T-helper 1 cell (primary cell): ENCODE measurements around the gene ZNF568.

Experiments used
- DNase-seq, 5 donors: peaks; one replicate each; pipeline ENCODE4 v3.0.0-alpha.2; 2012 to 2020
- total RNA-seq, 4 donors: gene quantifications; one replicate each; lab custom pipeline; 2026; lab: John Stamatoyannopoulos, UW

The ZNF568 gene
- total RNA-seq, result 7.1 to 19.3 (median 12.7) reads per million in 4 donors

DNA sequence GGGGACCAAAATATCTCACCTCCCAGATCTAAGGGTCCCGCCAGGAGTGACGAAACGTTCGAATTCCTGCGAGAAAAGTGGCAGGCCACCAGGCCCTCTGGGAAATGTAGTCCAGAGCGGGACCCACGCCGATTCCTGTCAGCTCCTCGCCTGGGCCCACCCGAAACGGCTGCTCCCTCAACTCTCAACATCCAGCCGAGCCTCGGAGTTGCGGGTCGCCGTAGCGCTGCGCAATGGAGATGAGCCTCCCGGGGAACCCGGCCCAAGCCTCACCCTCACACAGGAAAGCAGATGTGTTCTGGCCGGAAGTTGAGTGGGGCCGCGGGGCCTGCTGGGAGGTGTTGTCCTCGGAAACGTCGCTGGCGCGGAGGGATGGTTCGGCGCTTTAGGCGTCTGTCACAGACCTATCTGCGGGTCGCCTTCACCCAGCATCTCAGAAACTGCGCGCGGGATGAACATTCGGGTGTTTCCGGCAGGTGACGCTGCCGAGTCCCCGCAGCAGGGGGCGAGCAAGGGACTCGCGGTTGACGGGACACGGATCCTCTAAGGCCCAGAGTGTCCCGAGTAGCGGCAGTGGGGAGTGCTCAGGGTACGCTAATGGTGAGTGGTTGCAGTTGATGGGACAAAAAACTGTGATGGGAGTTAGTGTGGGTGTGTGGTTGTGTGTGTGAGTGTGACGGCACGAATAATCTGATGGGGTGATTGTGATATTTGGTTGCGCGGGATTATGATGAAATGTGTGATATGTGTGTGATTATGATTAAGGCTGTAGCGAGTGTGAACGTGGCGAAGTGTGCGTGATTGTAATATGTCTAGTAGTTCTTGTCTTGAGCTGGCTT is at the start of gene ZNF568, which contains the start of gene ZNF829:
TSS of gene ZNF568 (plus strand) at position 341 of the 839 bp plus-strand sequence. CDS start 6,439 bp downstream, outside the sequence.
TSS of gene ZNF829 (minus strand) at position 300 of the 839 bp plus-strand sequence. CDS start 1,124 bp downstream, outside the sequence.
- DNase-seq, result peak; percentile 84 to 95 (median 90)

GRCh38 chr19:36876993-36877938 is 38.9 kb upstream of the ZNF568 start:
- no peak for DNase-seq

GRCh38 chr19:36891768-36892357 is 24.3 kb upstream of the ZNF568 start:
- DNase-seq, result no peak

DNA sequence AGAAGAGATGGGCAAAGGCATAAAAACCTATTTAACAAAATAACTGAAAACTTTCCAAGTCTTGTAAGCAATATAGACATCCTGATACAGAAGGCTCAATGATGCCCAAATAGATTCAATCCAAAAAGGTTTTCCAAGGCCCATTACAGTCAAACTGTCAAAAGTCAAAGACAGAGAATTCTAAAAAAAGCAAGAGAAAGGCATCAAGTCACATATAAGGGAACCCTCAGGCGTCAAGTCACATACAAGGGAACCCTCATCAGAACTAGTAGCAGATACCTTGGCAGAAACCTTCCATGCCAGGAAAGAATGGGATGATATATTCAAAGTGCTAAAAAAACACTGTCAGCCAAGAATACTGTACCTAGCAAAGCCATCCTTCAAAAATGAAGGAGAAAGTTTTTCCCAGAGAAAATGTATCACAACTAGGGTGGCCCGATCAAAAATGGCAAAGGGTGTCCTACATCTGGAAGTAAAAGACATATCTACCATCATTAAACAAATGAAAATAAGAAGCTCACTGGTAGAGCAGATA is 21.2 kb upstream of the ZNF568 start:
- DNase-seq, result no peak

DNA sequence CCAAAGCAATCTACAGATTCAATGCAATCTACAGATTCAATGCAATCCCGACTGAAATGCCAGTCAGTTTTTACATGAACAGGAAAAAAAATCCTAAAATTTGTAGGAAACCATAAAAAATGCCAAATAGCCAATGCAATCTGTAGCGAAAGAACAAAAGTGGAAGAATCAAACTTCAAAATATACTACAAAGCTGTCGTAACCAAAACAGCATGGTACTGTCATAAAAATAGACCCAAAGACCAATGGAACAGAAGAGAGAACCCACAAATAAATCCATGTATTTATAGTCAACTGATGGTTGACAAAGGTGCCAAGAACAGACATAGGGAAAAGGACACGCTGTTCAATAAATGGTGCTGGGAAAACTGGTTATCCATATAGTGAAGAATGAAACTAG is 17.7 kb upstream of the ZNF568 start:
- no peak for DNase-seq

DNA sequence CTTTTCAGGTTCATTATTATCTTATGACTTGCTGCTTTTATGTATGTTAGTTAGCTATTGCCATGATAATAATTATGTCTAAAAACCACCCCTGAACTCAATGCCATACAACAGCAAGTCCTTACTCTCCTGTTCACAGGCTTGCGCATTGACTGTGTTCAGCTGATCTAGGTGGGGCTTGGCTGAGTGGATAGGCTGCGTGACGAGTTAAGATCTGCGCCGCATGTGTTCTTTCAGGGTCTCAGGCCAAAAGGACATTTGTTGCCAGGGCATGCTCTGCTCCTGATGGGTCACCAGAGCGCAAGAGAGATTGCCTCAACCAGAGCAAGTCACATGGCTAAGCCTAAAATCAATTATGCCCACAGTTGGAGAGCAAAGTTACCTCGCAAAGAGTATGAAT is 859 bp downstream of the ZNF568 start:
- peak in 1 of 5 donors; percentile 5 for DNase-seq

GRCh38 chr19:36918090-36918489 is 2.0 kb downstream of the ZNF568 start:
- no peak for DNase-seq

DNA sequence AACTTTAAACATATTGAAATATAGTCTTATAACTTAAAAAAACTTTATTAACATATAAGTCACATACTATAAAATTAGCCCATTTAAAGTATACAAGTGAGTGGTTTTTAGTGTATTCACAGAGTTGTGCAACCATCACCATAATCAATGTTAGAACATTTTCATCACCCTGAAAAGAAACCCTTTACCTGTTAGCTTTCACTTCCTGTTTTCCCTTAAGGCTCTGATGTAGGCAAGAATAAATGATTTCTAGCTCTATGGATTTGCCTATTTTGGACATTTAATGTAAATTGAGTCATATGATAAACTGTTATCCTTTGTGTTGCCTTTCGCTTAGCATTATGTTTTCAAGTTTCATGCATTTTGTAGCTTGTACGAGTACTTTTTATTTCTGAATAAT is 15.6 kb downstream of the ZNF568 start:
- no peak for DNase-seq

GRCh38 chr19:36939153-36939552 is 23.0 kb downstream of the ZNF568 start:
- DNase-seq, result no peak

- no peak for DNase-seq
Observed at GRCh38 chr19:36950335-36951119, 34.4 kb downstream of the ZNF568 start.

DNA sequence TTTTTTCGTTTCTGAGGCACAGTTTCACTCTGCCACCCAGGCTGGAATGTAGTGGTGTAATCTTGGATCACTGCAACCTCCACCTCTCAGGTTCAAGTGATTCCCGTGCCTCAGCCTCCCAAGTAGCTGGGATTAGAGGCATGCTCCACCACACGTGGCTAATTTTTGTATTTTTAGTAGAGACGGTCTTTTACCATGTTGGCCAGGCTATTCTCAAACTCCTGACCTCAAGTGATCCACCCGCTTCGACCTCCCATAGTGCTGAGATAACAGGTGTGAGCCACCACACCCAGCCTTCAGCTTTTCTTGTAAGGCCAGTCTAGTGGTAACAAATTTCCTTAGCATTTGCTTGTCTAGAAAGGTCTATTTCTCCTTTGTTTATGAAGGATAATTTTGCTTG is 46.2 kb downstream of the ZNF568 start:
- DNase-seq, result no peak

GRCh38 chr19:36963280-36963679 is 47.1 kb downstream of the ZNF568 start:
- DNase-seq, result no peak

DNA sequence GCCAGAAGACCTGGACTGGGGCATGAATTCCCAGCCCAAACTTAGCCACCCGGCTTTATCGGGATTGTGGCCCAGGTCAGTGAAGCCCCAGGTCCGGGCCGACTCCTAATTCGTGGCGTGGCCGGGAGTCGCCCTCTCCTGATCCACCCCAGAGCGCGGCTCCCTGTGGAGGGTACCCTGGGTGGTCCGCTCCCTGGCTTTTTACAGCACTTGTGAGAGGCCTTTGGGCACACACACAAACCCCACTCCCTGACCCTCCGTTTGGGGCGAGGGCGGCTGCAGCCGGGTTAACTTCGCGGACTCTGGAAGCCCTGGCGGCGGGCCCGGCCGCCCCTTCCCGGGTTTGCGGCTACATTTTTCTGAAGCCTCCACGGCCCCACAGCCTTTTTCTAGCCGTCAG is 56.4 kb downstream of the ZNF568 start:
- peak in 1 of 5 donors; percentile 6 for DNase-seq

DNA sequence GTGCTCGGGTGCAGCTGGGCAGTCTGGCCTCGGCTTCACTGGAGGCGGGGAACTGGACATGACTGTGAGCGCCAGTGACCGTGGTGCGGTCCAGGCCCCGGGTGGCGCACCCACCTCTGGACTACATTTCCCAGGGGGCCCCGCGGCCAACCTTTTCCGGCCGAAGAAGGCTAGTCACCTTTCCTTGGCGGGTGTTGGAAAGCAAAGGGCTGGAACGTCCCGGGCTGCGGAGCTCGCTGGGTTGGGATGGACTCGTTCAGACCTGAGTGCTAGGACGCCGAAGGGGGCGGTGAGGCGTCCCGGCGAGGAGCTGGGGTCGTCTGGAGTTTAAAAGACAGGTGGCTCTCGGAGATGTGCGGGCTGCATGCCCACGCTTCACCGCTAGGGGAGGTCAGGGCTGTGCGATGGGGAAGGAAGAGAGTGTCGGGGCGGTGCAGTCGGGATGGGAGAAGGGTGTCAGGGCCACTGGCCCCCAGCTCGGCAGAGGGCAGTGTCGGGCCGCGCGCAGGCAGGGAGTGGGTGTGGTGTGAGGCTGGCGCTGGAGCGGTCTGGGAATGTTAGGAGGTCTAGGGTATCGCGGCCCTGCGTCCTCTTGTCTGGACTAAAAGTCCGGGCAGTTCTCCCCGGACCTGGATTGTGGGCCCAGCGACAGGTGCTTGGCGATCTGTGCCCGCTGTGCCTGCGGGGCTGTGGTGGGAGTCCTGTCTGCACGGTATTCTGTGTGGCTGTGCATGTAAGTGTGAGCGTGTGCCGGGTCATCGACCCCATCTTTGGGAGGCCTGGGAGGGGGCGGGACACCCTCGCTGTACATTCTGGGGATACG is 57.1 kb downstream of the ZNF568 start:
- DNase-seq, result peak; percentile 59 to 81 (median 65)

GRCh38 chr19:36973844-36974195 is 57.7 kb downstream of the ZNF568 start:
- DNase-seq, result no peak

DNA sequence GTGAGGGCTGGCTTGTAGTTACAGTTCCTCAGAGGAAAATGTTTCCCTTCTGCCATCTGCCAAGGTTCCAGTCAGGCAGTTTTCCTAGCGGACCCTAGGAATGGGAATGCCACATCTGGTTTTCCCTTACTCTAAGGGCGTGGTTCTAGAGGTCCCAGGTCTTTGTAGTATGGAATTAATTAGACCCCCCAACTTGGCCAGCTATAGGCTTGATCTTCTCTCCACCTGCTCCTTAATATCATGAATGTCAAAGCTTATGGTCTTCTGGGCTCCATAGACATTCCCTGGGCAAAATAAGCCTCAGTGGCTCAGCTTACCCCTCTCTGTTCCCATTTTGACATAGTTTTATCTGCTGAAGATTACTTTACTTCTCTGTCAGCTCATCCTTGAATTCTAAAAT is 70.0 kb downstream of the ZNF568 start:
- DNase-seq, result no peak

DNA sequence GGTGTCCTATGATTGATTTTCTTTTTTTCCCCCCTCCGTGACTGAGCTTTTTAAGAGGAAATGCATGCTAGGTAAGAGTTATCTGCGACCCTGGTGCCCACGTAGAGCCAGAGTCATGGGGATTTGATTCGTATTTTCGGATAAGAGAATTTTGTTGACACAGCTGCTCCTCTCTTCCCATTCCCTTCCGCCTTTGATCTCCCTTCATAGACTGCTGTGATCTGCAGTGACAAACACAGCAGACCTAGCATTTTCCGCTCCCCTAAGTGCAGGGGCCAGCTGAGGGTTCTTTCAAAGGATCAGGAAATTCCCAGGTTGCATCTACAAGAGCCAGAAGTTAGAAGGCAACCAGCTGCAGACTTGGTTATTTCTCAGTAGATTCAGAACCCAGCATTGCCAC is 70.5 kb downstream of the ZNF568 start:
- no peak for DNase-seq

GRCh38 chr19:36987091-36987490 is 71.0 kb downstream of the ZNF568 start:
- DNase-seq, result no peak

GRCh38 chr19:36997152-36997842 is 81.2 kb downstream of the ZNF568 start:
- DNase-seq, result no peak

GRCh38 chr19:36997843-36998235 is 81.7 kb downstream of the ZNF568 start:
- no peak for DNase-seq
